ENCODE data around the gene TUSC7. TPM values are rescaled to one million over a fixed set of nuclear protein-coding genes. Genes with fewer than 3 reads are reported as not detected.

Gene TUSC7
- not detected for total RNA-seq

DNA sequence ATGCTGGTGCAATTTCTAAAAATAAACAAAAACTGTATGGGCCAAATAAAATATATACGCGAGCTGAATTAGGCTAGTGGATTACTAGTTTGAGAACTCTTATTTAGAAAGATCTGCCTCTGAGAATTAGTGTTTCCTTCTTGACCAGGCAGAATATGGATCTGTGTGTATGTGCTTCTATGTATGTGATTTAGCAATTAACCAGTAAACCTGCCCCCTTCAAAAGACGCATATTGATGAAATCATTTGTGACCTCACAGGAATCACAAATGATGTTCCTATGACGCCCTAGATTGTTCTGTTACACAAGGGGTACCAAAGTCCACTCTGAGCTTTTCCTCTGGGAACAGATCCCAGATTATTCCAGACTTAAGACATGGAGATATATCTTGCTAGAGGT lies at the start of gene TUSC7:
TUSC7 (plus strand) TSS at position 301 of the 400 bp plus-strand sequence.
- Histone ChIP-seq H3K4me1 (no peaks in the 10 kb centered on the region), H3K9me3 (no peaks in the 10 kb centered on the region), H3K27ac (no peak within 1 kb of the TSS), H3K27me3 (no peaks in the 10 kb centered on the region), H3K4me3 (no peak within 1 kb of the TSS), H3K36me3 (no peaks in the 10 kb centered on the region)
- intact Hi-C loops (cut with DNase I; ENCODE audit: low total_unique reads) = no loop called here
- TF ChIP-seq, protein P1, sequence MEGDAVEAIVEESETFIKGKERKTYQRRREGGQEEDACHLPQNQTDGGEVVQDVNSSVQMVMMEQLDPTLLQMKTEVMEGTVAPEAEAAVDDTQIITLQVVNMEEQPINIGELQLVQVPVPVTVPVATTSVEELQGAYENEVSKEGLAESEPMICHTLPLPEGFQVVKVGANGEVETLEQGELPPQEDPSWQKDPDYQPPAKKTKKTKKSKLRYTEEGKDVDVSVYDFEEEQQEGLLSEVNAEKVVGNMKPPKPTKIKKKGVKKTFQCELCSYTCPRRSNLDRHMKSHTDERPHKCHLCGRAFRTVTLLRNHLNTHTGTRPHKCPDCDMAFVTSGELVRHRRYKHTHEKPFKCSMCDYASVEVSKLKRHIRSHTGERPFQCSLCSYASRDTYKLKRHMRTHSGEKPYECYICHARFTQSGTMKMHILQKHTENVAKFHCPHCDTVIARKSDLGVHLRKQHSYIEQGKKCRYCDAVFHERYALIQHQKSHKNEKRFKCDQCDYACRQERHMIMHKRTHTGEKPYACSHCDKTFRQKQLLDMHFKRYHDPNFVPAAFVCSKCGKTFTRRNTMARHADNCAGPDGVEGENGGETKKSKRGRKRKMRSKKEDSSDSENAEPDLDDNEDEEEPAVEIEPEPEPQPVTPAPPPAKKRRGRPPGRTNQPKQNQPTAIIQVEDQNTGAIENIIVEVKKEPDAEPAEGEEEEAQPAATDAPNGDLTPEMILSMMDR (IDR thresholded peaks at IDR 0.05) = no peak
- no peak for TF ChIP-seq POLR2A (IDR thresholded peaks at IDR 0.05)
- no peak for DNase-seq

DNA sequence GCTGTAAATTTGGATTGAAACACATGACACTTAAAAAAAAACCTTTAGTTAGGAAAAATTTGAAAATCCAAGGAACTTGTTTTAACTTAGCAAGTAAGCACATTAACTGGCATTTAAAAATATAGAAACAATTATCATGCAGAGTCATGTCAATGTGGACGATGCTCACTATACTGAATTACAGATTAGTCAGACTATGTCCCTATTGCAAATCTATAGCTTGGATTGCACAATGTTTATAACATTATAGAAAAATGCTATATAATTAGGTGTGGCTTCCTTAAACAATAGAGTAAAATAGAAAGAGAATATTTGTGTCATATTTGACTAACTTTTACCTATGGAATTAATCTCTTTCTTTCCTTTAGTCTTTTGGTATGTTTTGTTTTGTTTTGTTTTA lies 48.4 kb upstream of the TUSC7 start:
- Histone ChIP-seq H3K27me3 (no peaks in the 10 kb centered on the region), H3K4me3 (no peak overlapping the region), H3K36me3 (no peaks in the 10 kb centered on the region), H3K27ac (no peak overlapping the region), H3K4me1 (no peaks in the 10 kb centered on the region), H3K9me3 (no peaks in the 10 kb centered on the region)
- no peak for DNase-seq
- TF ChIP-seq, protein P1 (IDR thresholded peaks at IDR 0.05) = no peak
- intact Hi-C loops (cut with DNase I; ENCODE audit: low total_unique reads) = no loop called here

DNA sequence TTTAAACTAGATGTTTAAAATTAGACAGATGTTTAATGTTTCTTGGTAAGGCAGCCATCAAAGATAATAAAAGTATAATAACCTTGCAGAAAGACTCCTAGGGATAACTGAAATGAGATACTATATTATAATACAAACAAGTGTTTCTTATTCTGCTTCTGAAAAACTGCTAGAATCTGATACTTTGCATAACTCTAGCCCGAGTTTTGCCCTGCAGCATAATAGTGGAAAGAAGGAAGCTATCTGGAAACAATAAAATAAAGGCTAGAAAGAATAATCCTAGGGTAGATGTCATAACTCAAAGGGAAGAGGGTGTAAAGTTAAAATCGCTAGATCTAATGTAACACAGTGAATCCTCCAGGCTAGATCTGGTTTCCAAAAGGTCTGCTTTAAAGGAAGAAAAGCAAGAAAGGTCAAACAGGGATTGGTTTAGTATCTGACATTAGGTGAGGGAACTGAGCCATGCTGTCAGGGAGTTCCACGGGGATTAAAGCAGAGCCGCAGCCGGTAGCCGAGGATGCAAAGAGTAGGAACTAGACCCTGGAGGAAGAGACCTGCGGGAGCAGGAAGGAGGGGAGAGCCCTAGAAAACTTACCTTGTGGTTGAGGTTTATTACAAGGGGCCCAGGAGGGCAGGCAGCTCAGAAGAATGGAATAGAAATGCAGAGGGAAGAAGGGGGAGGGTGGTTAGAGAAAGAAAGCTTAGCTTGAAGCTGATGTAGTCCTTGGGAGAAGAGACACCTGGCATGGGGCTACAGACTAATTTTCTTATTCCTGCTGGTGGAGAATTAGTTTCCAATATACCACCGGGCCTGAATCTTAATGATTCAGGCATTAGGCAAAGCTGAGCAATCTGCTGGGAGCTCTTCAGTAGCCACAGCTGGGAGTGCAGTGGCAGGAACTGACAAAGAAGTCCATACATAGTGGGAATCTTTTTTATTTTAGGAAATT lies 46.1 kb upstream of the TUSC7 start:
- Histone ChIP-seq H3K9me3 (no peaks in the 10 kb centered on the region), H3K27me3 (no peaks in the 10 kb centered on the region), H3K4me1 (no peaks in the 10 kb centered on the region), H3K4me3 (no peak overlapping the region), H3K36me3 (no peaks in the 10 kb centered on the region), H3K27ac (no peak overlapping the region)
- TF ChIP-seq POLR2A (IDR thresholded peaks at IDR 0.05) = no peak
- TF ChIP-seq, protein P1 (IDR thresholded peaks at IDR 0.05) = no peak
- intact Hi-C loops (cut with DNase I; ENCODE audit: low total_unique reads) = no loop called here
- DNase-seq = no peak

DNA sequence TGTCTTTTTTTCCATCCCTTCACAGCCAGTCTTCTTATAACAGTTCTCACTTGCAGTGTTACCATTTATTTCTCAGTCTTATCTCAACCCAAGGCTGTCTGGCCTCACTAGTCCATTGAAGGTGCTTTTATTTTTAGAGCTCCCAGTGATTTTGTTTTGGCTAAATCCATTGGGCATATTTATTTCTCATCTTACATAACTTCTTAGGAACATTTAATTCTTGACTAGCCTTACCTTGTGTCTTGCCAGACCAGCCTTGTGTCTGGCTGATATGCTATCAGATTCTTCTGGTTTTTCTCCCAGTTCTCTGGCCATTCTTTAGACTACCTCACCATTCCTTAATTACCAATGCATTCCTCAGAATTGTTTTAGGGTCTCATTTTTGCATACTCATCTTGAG lies 42.3 kb upstream of the TUSC7 start:
- no peaks in the 10 kb centered on the region for H3K9me3 ChIP-seq
- no peaks in the 10 kb centered on the region for H3K4me1 ChIP-seq
- no peak overlapping the region for H3K27ac ChIP-seq
- TF ChIP-seq, protein P1 (IDR thresholded peaks at IDR 0.05) = no peak
- no peak for TF ChIP-seq POLR2A (IDR thresholded peaks at IDR 0.05)
- no peak for DNase-seq
- H3K27me3 ChIP-seq = no peaks in the 10 kb centered on the region
- H3K4me3 ChIP-seq = no peak overlapping the region
- no peaks in the 10 kb centered on the region for H3K36me3 ChIP-seq
- intact Hi-C loops (cut with DNase I; ENCODE audit: low total_unique reads) = no loop called here

DNA sequence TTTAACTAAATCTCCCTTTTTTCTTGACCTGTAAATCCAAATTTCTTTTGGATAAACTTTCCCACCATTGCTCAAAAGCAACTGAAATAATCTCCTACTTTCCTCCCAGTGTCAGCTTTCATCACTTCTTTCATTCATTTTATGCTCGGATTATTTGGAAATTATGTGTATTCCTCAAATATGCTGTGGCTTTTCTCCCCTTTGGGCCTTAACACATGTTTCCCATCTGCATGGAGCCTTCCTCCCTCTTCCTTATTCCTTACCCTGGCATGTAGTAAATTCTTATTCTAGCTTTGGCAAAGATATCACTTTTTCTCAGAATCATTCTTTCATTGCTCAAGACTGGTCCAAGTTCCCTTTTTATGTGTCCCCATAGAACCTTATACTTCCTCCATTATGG lies 41.8 kb upstream of the TUSC7 start:
- no peaks in the 10 kb centered on the region for H3K9me3 ChIP-seq
- no peaks in the 10 kb centered on the region for H3K36me3 ChIP-seq
- no peak overlapping the region for H3K4me3 ChIP-seq
- TF ChIP-seq, protein P1 (IDR thresholded peaks at IDR 0.05) = no peak
- TF ChIP-seq POLR2A (IDR thresholded peaks at IDR 0.05) = no peak
- H3K4me1 ChIP-seq = no peaks in the 10 kb centered on the region
- H3K27ac ChIP-seq = no peak overlapping the region
- H3K27me3 ChIP-seq = no peaks in the 10 kb centered on the region
- intact Hi-C loops (cut with DNase I; ENCODE audit: low total_unique reads) = no loop called here
- DNase-seq = no peak
